Stomach (tissue), 4 donors: ENCODE results near the gene SPARC.

Source experiments
- POLR2AphosphoS5 ChIP-seq, 3 donors: sonication (generic); formaldehyde crosslinking; IDR thresholded peaks; one replicate each; pipeline ENCODE4 v1.6.1; 2016; ENCODE audit warnings: antibody characterized with exemption in 3 of 3
- TF ChIP-seq, protein P1 (sequence below), 7 experiments: fragments of 450-650 bp in 4 of 7; fragments of 200-600 bp in 3 of 7; sonication (generic) in 3 of 7; IDR thresholded peaks; one replicate each; pipeline ENCODE4 v1.5.1; 2016 to 2019; ENCODE audit warnings: antibody characterized with exemption in 7 of 7, control low read depth in 2 of 7, mild to moderate bottlenecking in 1 of 7

DNA sequence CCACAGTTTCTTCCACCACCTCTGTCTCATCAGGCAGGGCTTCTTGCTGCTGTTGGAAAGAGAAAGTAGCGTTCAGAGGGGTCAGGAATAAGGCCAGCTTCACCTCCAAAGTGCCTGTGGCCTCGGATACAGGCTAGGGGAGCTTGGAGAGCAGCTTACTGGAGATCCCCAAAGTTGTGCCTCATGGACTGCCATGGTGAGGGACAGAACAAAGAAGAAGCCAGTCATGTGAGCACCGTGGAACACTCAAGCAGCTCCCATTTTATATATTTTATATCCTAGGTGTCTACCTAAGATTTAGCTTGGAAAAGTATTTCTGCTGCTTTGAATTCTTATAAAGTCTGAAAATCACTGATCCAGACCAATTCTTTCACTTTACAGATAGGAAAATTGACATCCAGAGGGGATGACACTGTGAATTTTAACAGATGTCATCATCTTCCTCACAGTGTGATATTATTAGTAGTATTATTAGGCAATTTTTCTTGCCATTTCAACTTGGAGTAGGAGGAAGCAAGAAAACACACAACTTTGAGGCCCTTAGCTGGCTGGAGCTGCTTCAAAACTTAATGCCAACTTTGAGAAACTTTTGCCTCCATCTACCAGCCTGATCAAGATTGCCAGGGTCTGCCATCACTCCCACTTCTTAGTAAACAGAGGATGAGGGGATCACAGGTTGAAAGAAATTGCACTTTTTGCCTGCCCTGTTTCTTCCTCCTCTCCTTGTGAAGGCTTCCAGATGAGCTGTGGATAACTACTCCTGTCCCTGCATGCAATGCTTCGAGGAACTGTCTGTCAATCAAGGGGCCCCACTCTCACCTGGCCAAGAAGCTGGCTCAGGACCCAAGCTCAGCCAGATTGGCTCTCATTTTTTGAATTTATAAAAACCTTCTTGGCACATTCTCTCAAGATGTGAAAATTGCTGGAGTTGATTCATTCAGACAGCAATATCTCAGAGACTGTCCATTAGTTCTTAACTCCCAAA, 11.8 kb downstream of the SPARC start:
- TF ChIP-seq, protein P1, sequence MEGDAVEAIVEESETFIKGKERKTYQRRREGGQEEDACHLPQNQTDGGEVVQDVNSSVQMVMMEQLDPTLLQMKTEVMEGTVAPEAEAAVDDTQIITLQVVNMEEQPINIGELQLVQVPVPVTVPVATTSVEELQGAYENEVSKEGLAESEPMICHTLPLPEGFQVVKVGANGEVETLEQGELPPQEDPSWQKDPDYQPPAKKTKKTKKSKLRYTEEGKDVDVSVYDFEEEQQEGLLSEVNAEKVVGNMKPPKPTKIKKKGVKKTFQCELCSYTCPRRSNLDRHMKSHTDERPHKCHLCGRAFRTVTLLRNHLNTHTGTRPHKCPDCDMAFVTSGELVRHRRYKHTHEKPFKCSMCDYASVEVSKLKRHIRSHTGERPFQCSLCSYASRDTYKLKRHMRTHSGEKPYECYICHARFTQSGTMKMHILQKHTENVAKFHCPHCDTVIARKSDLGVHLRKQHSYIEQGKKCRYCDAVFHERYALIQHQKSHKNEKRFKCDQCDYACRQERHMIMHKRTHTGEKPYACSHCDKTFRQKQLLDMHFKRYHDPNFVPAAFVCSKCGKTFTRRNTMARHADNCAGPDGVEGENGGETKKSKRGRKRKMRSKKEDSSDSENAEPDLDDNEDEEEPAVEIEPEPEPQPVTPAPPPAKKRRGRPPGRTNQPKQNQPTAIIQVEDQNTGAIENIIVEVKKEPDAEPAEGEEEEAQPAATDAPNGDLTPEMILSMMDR (IDR thresholded peaks at IDR 0.05) = no peak
- no peak for TF ChIP-seq POLR2AphosphoS5 (IDR thresholded peaks at IDR 0.05)
